Prostate gland (tissue), 2 donors: Measurements from ENCODE around the gene ZNF281. TPM values are rescaled to one million over a fixed set of nuclear protein-coding genes. Genes with fewer than 3 reads are reported as not detected.

Experiments used
- DNase-seq: peaks from one replicate; pipeline ENCODE4 v3.0.0-alpha.2; 2019; ENCODE audit warnings: low spot score
- H3K27ac ChIP-seq, 2 donors: fragments of 200-600 bp; sonication (generic); 2 replicates each; pipeline ENCODE4 v1.5.1; 2017 to 2019
- H3K27me3 ChIP-seq: fragments of 200-600 bp; sonication (generic); replicated peaks from 2 replicates; pipeline ENCODE4 v1.5.1; 2019; ENCODE audit not compliant: insufficient read depth
- H3K36me3 ChIP-seq, 2 donors: fragments of 200-600 bp; sonication (generic); 1 replicate in 1 of 2; 2 replicates in 1 of 2; pipeline versions ENCODE4 v1.5.1 to v1.8.1; 2017 to 2019
- H3K4me1 ChIP-seq: fragments of 200-600 bp; sonication (generic); replicated peaks from 2 replicates; pipeline ENCODE4 v1.5.1; 2019
- H3K4me3 ChIP-seq, 2 donors: fragments of 200-600 bp; sonication (generic); 2 replicates each; pipeline ENCODE4 v1.5.1; 2017 to 2019
- H3K9me3 ChIP-seq: fragments of 200-600 bp; sonication (generic); 2 replicates; pipeline ENCODE4 v1.5.1; 2017
- CTCF ChIP-seq, 4 experiments: fragments of 200-600 bp in 2 of 4; fragments of 450-650 bp in 2 of 4; sonication (generic) in 2 of 4; IDR thresholded peaks; 1 replicate in 3 of 4; 2 replicates in 1 of 4; pipeline ENCODE4 v1.5.1; 2016 to 2019; ENCODE audit warnings: antibody characterized with exemption in 4 of 4, mild to moderate bottlenecking in 2 of 4, moderate library complexity in 2 of 4
- POLR2A ChIP-seq: fragments of 450-650 bp; IDR thresholded peaks from one replicate; pipeline ENCODE4 v1.6.1; 2016; ENCODE audit warnings: antibody characterized with exemption, mild to moderate bottlenecking
- POLR2AphosphoS5 ChIP-seq: sonication (generic); formaldehyde crosslinking; IDR thresholded peaks from one replicate; pipeline ENCODE4 v1.6.1; 2017; ENCODE audit warnings: antibody characterized with exemption
- WGBS: methylation state at CpG from one replicate; pipeline ENCODE4 v1.1.5; 2018; 5-methylcytosine and 5-hydroxymethylcytosine counted together
- intact Hi-C: fragments of 100-400 bp; cut with DNase I; formaldehyde crosslinking; loops from one replicate; pipeline ENCODE4 v1.14.2; 2022
- total RNA-seq, 2 donors: library from RNA; depleted of rRNA; stranded (reverse); fragments of >200 nt; gene quantifications; one replicate each; pipeline ENCODE4 v1.1.0, GENCODE V29; 2016

ZNF281 gene
- total RNA-seq, 2 donors from 2014 or later: 7.5 to 12.6 TPM

DNA sequence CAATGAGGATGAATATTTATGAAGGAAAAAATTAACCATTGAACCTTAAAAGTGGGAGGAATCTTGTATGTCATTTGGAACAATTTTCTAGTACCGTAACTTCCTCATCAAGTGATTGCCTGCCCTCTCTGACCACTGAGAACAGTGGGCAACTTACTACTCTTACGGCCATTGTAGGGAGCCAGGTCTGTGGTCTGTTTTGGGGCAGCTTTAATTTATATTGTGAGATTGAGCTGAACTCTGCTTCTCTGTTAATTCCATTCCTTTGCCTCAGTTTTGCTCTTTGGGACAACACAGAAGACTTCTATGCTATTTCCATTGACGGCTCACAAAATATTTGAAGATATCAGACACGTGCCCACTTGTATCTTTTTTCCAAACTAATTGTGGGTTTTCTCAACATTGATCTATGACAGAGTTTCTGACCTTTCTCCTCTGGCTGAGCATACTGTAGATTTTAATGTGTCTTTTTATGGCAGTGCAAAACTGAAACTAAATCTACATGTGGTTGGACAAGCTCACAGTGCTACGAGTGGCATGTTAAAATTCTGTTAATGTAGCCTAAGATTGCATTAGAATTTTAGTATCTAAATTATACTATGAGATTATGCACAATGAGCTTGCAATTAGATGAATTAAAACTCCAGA, 27.8 kb upstream of the ZNF281 start:
- H3K27me3 ChIP-seq: no peaks in the 10 kb centered on the region
- DNase-seq: no peak
- intact Hi-C loops: no loop called here
- TF ChIP-seq CTCF (IDR thresholded peaks at IDR 0.05) (no peak), POLR2AphosphoS5 (no peak), POLR2A (no peak)
- H3K9me3 ChIP-seq: no peaks in the 10 kb centered on the region
- no peaks in the 10 kb centered on the region for H3K4me1 ChIP-seq
- H3K36me3 ChIP-seq: no peaks in the 10 kb centered on the region
- no peak overlapping the region for H3K4me3 ChIP-seq
- WGBS: 46% methylated on average over 5 of the region's 5 CpGs
- no peak overlapping the region for H3K27ac ChIP-seq

DNA sequence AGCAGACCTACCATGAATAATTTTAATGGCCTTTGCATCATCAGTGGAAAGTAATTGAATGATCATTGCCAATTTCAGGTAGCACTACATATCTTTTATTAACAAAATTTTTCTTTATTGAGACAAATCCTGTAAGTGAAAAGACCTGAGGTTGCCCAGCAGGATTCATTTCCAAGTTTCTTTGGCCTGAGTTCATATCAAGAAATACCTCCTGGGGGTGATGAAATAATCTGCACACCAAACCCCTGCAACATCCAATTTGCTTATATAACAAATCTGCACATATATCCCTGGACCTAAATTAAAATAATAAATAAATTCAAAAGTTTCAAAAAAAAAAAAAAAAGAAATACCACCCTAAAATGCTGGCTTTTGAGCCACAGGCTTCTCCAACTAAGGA, 27.3 kb upstream of the ZNF281 start:
- no peak for DNase-seq
- TF ChIP-seq POLR2A: no peak
- H3K4me1 ChIP-seq: no peaks in the 10 kb centered on the region
- H3K27me3 ChIP-seq: no peaks in the 10 kb centered on the region
- H3K27ac ChIP-seq: no peak overlapping the region
- intact Hi-C loops: no loop called here
- no peak overlapping the region for H3K4me3 ChIP-seq
- H3K36me3 ChIP-seq: no peaks in the 10 kb centered on the region
- H3K9me3 ChIP-seq: no peaks in the 10 kb centered on the region

DNA sequence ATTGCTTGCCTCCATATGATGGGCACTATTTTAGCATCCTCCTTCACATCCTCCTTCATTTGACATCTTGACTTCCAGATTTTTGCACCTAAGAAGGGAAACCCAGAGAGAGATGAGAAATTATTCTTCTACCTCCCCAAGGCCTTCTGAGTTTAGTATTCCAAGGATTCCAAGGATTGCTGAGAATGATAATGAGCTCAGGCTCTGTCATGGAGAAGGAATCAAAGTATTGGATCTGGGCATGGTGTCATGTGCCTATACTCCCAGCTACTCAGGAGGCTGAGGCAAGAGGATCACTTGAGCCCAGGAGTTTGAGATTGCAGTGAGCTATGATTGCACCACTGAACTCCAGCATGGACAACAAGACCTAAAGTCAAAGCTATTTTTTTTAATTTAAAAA, 26.6 kb upstream of the ZNF281 start:
- Histone ChIP-seq H3K4me3 (no peak overlapping the region), H3K9me3 (no peaks in the 10 kb centered on the region), H3K27me3 (no peaks in the 10 kb centered on the region), H3K36me3 (no peaks in the 10 kb centered on the region), H3K4me1 (no peaks in the 10 kb centered on the region), H3K27ac (no peak overlapping the region)
- no peak for TF ChIP-seq POLR2A
- TF ChIP-seq CTCF (IDR thresholded peaks at IDR 0.05): no peak
- TF ChIP-seq POLR2AphosphoS5: no peak
- no peak for DNase-seq
- intact Hi-C loops: no loop called here

DNA sequence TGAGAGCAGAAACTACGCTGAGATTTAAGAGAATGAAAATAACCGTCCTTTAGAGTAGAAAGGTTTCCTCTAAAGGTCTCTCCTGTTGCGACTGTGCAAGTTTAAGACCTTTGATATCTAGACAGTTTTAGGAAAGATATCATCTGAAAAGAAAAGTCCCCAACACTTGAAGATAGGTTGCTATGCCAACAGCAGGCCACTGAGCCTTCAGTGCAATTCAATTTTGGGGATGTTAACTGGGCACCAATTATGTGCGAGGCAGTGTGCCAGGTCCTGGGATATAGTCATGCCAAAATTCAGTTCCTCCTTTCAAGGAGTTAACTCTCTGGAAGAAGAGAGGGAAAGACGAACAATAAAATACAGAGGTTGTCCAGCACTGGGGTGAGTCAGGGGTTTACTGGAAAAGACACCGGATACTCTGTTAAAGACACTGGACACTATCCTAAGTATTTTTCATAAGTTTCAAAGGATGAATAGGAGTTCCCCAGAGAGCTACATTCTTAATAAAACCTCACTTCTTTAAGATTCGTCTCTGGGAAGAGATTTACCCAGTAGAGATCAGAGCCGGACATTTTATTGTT, 25.5 kb upstream of the ZNF281 start:
- no peak overlapping the region for H3K4me3 ChIP-seq
- no peak overlapping the region for H3K27ac ChIP-seq
- no peaks in the 10 kb centered on the region for H3K4me1 ChIP-seq
- intact Hi-C loops: no loop called here
- H3K36me3 ChIP-seq: no peaks in the 10 kb centered on the region
- H3K9me3 ChIP-seq: no peaks in the 10 kb centered on the region
- H3K27me3 ChIP-seq: no peaks in the 10 kb centered on the region
- TF ChIP-seq CTCF (IDR thresholded peaks at IDR 0.05): no peak
- TF ChIP-seq POLR2AphosphoS5: no peak
- TF ChIP-seq POLR2A: no peak
- DNase-seq: no peak
- 66% methylated on average over 8 of the region's 8 CpGs for WGBS

DNA sequence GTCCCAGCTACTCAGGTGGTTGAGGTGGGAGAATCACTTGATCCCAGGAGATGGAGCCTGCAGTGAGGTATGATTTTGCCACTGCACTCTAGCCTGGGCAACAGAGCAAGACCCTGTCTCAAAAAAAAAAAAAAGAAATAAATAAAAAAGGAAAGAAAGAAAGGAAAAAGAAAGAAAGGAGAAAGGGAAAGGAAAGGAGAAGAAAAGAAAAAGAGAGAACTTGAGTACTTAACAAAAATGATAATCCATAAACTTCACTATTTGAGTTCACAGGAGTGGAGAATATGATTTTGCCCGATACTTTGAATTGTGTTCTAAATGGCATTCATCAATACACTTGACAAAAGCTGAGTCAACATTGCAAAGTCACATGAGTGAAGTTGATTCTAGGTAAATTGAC, 23.8 kb upstream of the ZNF281 start:
- Histone ChIP-seq H3K9me3 (no peaks in the 10 kb centered on the region), H3K4me1 (no peaks in the 10 kb centered on the region), H3K27me3 (no peaks in the 10 kb centered on the region), H3K36me3 (no peaks in the 10 kb centered on the region), H3K4me3 (no peak overlapping the region), H3K27ac (no peak overlapping the region)
- no peak for DNase-seq
- no peak for TF ChIP-seq POLR2AphosphoS5
- TF ChIP-seq CTCF (IDR thresholded peaks at IDR 0.05): no peak
- TF ChIP-seq POLR2A: no peak
- intact Hi-C loops: no loop called here
- WGBS: 88% methylated on average over 1 of the region's 1 CpG
